HG03159 (cell line): ENCODE results near the gene TNFAIP2.
"Not testable (repeated sequence)": the region's sequence is repeated elsewhere in the genome, so short reads cannot be mapped to it uniquely, and the experiment has no call there.

Experiments
- ATAC-seq: cut with Tn5 transposase; IDR thresholded peaks from one replicate; pipeline ENCODE4 v1.9.1; 2021; ENCODE audit warnings: mild to moderate bottlenecking, moderate library complexity; ENCODE audit not compliant: unreplicated experiment

Gene TNFAIP2

GRCh38 chr14:103149351-103150237, 26.3 kb downstream of the TNFAIP2 start:
- ATAC-seq, result no peak

GRCh38 chr14:103151270-103151945, 28.1 kb downstream of the TNFAIP2 start:
- no peak for ATAC-seq

- no peak for ATAC-seq
Observed at GRCh38 chr14:103155010-103155409, 31.7 kb downstream of the TNFAIP2 start.

- not testable (repeated sequence) for ATAC-seq
Observed at GRCh38 chr14:103155416-103155815, 32.2 kb downstream of the TNFAIP2 start.

- ATAC-seq, result no peak
Observed at GRCh38 chr14:103155826-103156394, 32.6 kb downstream of the TNFAIP2 start.

GRCh38 chr14:103156651-103157378, 33.6 kb downstream of the TNFAIP2 start:
- no peak for ATAC-seq

GRCh38 chr14:103157969-103158368, 34.7 kb downstream of the TNFAIP2 start:
- no peak for ATAC-seq

- ATAC-seq, result no peak
Observed at GRCh38 chr14:103158688-103159087, 35.4 kb downstream of the TNFAIP2 start.

- no peak for ATAC-seq
Observed at GRCh38 chr14:103160321-103161053, 37.2 kb downstream of the TNFAIP2 start.

GRCh38 chr14:103161054-103161397, 37.8 kb downstream of the TNFAIP2 start:
- no peak for ATAC-seq

GRCh38 chr14:103163199-103163598, 39.9 kb downstream of the TNFAIP2 start:
- ATAC-seq, result no peak

- no peak for ATAC-seq
Observed at GRCh38 chr14:103164006-103164405, 40.7 kb downstream of the TNFAIP2 start.

- ATAC-seq, result no peak
Observed at GRCh38 chr14:103164779-103165178, 41.5 kb downstream of the TNFAIP2 start.

GRCh38 chr14:103165323-103165722, 42.1 kb downstream of the TNFAIP2 start:
- no peak for ATAC-seq

- no peak for ATAC-seq
Observed at GRCh38 chr14:103169954-103170353, 46.7 kb downstream of the TNFAIP2 start.

- ATAC-seq, result not testable (repeated sequence)
Observed at GRCh38 chr14:103171206-103171605, 47.9 kb downstream of the TNFAIP2 start.

- no peak for ATAC-seq
Observed at GRCh38 chr14:103172921-103173320, 49.7 kb downstream of the TNFAIP2 start.

GRCh38 chr14:103173887-103174286, 50.6 kb downstream of the TNFAIP2 start:
- ATAC-seq, result not testable (repeated sequence)

- ATAC-seq, result not testable (repeated sequence)
Observed at GRCh38 chr14:103176176-103176575, 52.9 kb downstream of the TNFAIP2 start.

- ATAC-seq, result no peak
Observed at GRCh38 chr14:103177376-103177775, 54.1 kb downstream of the TNFAIP2 start.
